SU-DHL-6 (cell line): ENCODE results near the gene PTPN4.

Experiments
- CTCF ChIP-seq: fragments of 200-600 bp; sonication (generic); IDR thresholded peaks from one replicate; pipeline ENCODE4 v1.5.1; 2017; ENCODE audit warnings: antibody characterized with exemption, mild to moderate bottlenecking, low read length, moderate library complexity; ENCODE audit not compliant: insufficient read depth, poor library complexity, severe bottlenecking
- EZH2phosphoT487 ChIP-seq: fragments of 200-600 bp; sonication (generic), shearing (Covaris generic); conservative IDR thresholded peaks from 2 replicates; pipeline ENCODE4 v1.6.1; 2018; ENCODE audit warnings: mild to moderate bottlenecking, antibody characterized with exemption, low read length, moderate library complexity, mixed read lengths

GRCh38 chr2:119724656-119725485 lies 34.9 kb upstream of the PTPN4 start:
- TF ChIP-seq CTCF, result no peak
- TF ChIP-seq EZH2phosphoT487, result no peak
